H9 (cell line): Measurements from ENCODE around the gene CBLB. TPM values are rescaled to one million over a fixed set of nuclear protein-coding genes. Genes with fewer than 3 reads are reported as not detected.

Source experiments
- DNase-seq: peaks from one replicate; pipeline ENCODE4 v3.0.0-alpha.2; 2017
- H2AFZ ChIP-seq: one replicate; pipeline ENCODE4 v1.6.1; 2013; ENCODE audit warnings: mild to moderate bottlenecking, low read length, control low read depth, moderate library complexity
- H2AK5ac ChIP-seq: 2 replicates; pipeline ENCODE4 v1.6.1; 2013; ENCODE audit warnings: low read length, control low read depth, mixed read lengths; ENCODE audit not compliant: insufficient read length
- H2BK120ac ChIP-seq: one replicate; pipeline ENCODE4 v1.6.1; 2013; ENCODE audit warnings: low read depth, mild to moderate bottlenecking, low read length, control low read depth, inconsistent platforms; ENCODE audit not compliant: poor library complexity, severe bottlenecking
- H2BK12ac ChIP-seq: 2 replicates; pipeline ENCODE4 v1.6.1; 2013; ENCODE audit warnings: low read length, control low read depth, mixed read lengths, low read depth; ENCODE audit not compliant: insufficient read length
- H2BK15ac ChIP-seq: 2 replicates; pipeline ENCODE4 v1.6.1; 2013; ENCODE audit warnings: low read depth, low read length, control low read depth
- H2BK20ac ChIP-seq: one replicate; pipeline ENCODE4 v1.6.1; 2013; ENCODE audit warnings: low read depth, mild to moderate bottlenecking, low read length, control low read depth, inconsistent platforms; ENCODE audit not compliant: poor library complexity, severe bottlenecking
- H2BK5ac ChIP-seq: 2 replicates; pipeline ENCODE4 v1.6.1; 2013; ENCODE audit warnings: low read length, control low read depth, mixed read lengths; ENCODE audit not compliant: insufficient read length
- H3K14ac ChIP-seq: 2 replicates; pipeline ENCODE4 v1.6.1; 2013; ENCODE audit warnings: low read length, control low read depth; ENCODE audit not compliant: insufficient read depth
- H3K18ac ChIP-seq: 2 replicates; pipeline ENCODE4 v1.6.1; 2013; ENCODE audit warnings: low read depth, mild to moderate bottlenecking, mixed read lengths, low read length, control low read depth; ENCODE audit not compliant: insufficient read length
- H3K23ac ChIP-seq: 2 replicates; pipeline ENCODE4 v1.6.1; 2013; ENCODE audit warnings: low read length, control low read depth, mixed read lengths, low read depth; ENCODE audit not compliant: insufficient read length
- H3K23me2 ChIP-seq: 2 replicates; pipeline ENCODE4 v1.6.1; 2013; ENCODE audit warnings: low read depth, mild to moderate bottlenecking, mixed read lengths, low read length, control low read depth; ENCODE audit not compliant: insufficient read length, poor library complexity, severe bottlenecking
- H3K27ac ChIP-seq: 2 replicates; pipeline ENCODE4 v1.5.1; 2013; ENCODE audit warnings: low read length, control low read depth, mixed read lengths, low read depth; ENCODE audit not compliant: insufficient read length
- H3K27me3 ChIP-seq: 2 replicates; pipeline ENCODE4 v1.6.1; 2013; ENCODE audit warnings: low read length, control low read depth, inconsistent platforms; ENCODE audit not compliant: insufficient read depth
- H3K4ac ChIP-seq: 2 replicates; pipeline ENCODE4 v1.6.1; 2013; ENCODE audit warnings: low read depth, mild to moderate bottlenecking, control low read depth, inconsistent platforms, low read length, moderate library complexity
- H3K4me1 ChIP-seq: 2 replicates; pipeline ENCODE4 v1.6.1; 2013; ENCODE audit warnings: low read length, control low read depth, inconsistent platforms; ENCODE audit not compliant: insufficient read depth
- H3K4me2 ChIP-seq: 2 replicates; pipeline ENCODE4 v1.6.1; 2013; ENCODE audit warnings: low read length, control low read depth, mixed read lengths; ENCODE audit not compliant: insufficient read length, insufficient read depth
- H3K56ac ChIP-seq: 2 replicates; pipeline ENCODE4 v1.6.1; 2013; ENCODE audit warnings: low read depth, mild to moderate bottlenecking, mixed read lengths, low read length, control low read depth; ENCODE audit not compliant: insufficient read length
- H3K79me1 ChIP-seq: 2 replicates; pipeline ENCODE4 v1.6.1; 2013; ENCODE audit warnings: low read depth, mild to moderate bottlenecking, moderate library complexity, low read length, control low read depth, inconsistent platforms; ENCODE audit not compliant: insufficient read depth, poor library complexity, severe bottlenecking
- H3K79me2 ChIP-seq: 2 replicates; pipeline ENCODE4 v1.6.1; 2013; ENCODE audit warnings: low read length, control low read depth, inconsistent platforms; ENCODE audit not compliant: insufficient read depth
- H3K9ac ChIP-seq: 2 replicates; pipeline ENCODE4 v1.6.1; 2013; ENCODE audit warnings: low read length, control low read depth, mixed read lengths; ENCODE audit not compliant: insufficient read length; ENCODE audit errors: extremely low read depth
- H3K9me3 ChIP-seq: one replicate; pipeline ENCODE4 v1.6.1; 2013; ENCODE audit warnings: low read depth, low read length, inconsistent platforms; ENCODE audit not compliant: control insufficient read depth
- H3T11ph ChIP-seq: one replicate; pipeline ENCODE4 v1.6.1; 2013; ENCODE audit warnings: mild to moderate bottlenecking, low read length, control low read depth, inconsistent platforms
- H4K20me1 ChIP-seq: one replicate; pipeline ENCODE4 v1.6.1; 2013; ENCODE audit not compliant: control insufficient read depth, insufficient read length, insufficient read depth
- H4K5ac ChIP-seq: 2 replicates; pipeline ENCODE4 v1.6.1; 2013; ENCODE audit warnings: low read depth, mild to moderate bottlenecking, mixed read lengths, low read length, control low read depth; ENCODE audit not compliant: insufficient read length
- H4K8ac ChIP-seq: replicated peaks from 2 replicates; pipeline ENCODE4 v1.6.1; 2013; ENCODE audit warnings: low read length, control low read depth, mixed read lengths, low read depth; ENCODE audit not compliant: insufficient read length
- H4K91ac ChIP-seq: 2 replicates; pipeline ENCODE4 v1.6.1; 2013; ENCODE audit warnings: low read depth, mild to moderate bottlenecking, moderate library complexity, mixed read lengths, low read length, control low read depth; ENCODE audit not compliant: insufficient read length
- H3K27ac Mint-ChIP-seq, 3 experiments: 2 replicates in 2 of 3; 3 replicates in 1 of 3; pipeline ENCODE4 v1.8.0; 2020 to 2021; ENCODE audit warnings: mixed read lengths in 3 of 3, mild to moderate bottlenecking in 1 of 3, moderate library complexity in 1 of 3
- H3K27me3 Mint-ChIP-seq: 2 replicates; pipeline ENCODE4 v1.8.0; 2021; ENCODE audit warnings: low read depth, mild to moderate bottlenecking, moderate library complexity, mixed read lengths
- H3K36me3 Mint-ChIP-seq, 3 experiments: 2 replicates in 2 of 3; 3 replicates in 1 of 3; pipeline ENCODE4 v1.8.0; 2020 to 2021; ENCODE audit warnings: low read depth in 3 of 3, mixed read lengths in 3 of 3; ENCODE audit not compliant: insufficient read depth in 1 of 3
- H3K4me1 Mint-ChIP-seq, 2 experiments: 2 replicates each; pipeline ENCODE4 v1.8.0; 2020; ENCODE audit warnings: mixed read lengths in 2 of 2
- H3K4me3 Mint-ChIP-seq, 2 experiments: 2 replicates in 1 of 2; 3 replicates in 1 of 2; pipeline ENCODE4 v1.8.0; 2020 to 2021; ENCODE audit warnings: mild to moderate bottlenecking in 2 of 2, mixed read lengths in 2 of 2, moderate library complexity in 1 of 2
- H3K9me3 Mint-ChIP-seq, 2 experiments: 2 replicates in 1 of 2; 3 replicates in 1 of 2; pipeline ENCODE4 v1.8.0; 2020; ENCODE audit warnings: mild to moderate bottlenecking in 2 of 2, mixed read lengths in 2 of 2, moderate library complexity in 1 of 2
- WGBS: extraction: QIAGEN DNeasy Blood & Tissue Kit; methylation state at CpG from one replicate; pipeline ENCODE4 v1.1.7; 2013; ENCODE audit warnings: missing lambda C conversion rate, low lambda C conversion rate, mixed read lengths; ENCODE audit not compliant: insufficient read length; ENCODE audit errors: extremely low coverage; 5-methylcytosine and 5-hydroxymethylcytosine counted together
- total RNA-seq: library from RNA; stranded (reverse); gene quantifications from 2 replicates; pipeline ENCODE4 v1.2.1, GENCODE V29; 2021
- TF ChIP-seq, protein P1 (sequence below): fragments of 200-600 bp; sonication (generic); conservative IDR thresholded peaks from 3 replicates; pipeline ENCODE4 v1.8.0; 2021; ENCODE audit warnings: antibody characterized with exemption, mild to moderate bottlenecking

CBLB gene
- total RNA-seq, 1 experiment from 2014 or later = 25.7 TPM

DNA sequence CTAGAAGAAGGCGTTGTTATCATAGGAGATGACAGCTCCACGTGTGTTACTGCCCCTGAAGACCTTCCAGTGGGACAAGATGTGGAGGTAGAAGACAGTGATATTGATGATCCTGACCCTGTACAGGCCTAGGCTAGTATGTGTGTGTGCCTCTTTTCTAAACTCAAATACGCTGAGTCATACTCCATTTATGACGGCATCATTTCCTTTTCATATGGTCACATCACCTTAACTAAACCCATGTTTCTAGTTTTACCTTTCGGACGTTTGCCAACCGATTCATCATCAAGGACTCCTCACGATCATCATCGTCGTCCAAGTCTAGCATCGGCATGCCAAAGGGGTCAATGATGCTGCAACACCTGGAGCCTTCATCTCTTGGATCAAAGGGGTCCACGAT is 149.0 kb downstream of the CBLB start:
- no peak overlapping the region for H3K14ac ChIP-seq
- TF ChIP-seq, protein P1, sequence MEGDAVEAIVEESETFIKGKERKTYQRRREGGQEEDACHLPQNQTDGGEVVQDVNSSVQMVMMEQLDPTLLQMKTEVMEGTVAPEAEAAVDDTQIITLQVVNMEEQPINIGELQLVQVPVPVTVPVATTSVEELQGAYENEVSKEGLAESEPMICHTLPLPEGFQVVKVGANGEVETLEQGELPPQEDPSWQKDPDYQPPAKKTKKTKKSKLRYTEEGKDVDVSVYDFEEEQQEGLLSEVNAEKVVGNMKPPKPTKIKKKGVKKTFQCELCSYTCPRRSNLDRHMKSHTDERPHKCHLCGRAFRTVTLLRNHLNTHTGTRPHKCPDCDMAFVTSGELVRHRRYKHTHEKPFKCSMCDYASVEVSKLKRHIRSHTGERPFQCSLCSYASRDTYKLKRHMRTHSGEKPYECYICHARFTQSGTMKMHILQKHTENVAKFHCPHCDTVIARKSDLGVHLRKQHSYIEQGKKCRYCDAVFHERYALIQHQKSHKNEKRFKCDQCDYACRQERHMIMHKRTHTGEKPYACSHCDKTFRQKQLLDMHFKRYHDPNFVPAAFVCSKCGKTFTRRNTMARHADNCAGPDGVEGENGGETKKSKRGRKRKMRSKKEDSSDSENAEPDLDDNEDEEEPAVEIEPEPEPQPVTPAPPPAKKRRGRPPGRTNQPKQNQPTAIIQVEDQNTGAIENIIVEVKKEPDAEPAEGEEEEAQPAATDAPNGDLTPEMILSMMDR = no peak
- Mint-ChIP-seq H3K9me3 (no peaks in the 10 kb centered on the region), H3K27ac (no peak overlapping the region; a peak in 1 of 7 replicates), H3K4me1 (peaks cover 2 to 3% of the 10 kb centered on the region in 2 experiments; a peak in 3 of 4 replicates), H3K27me3 (no peaks in the 10 kb centered on the region), H3K4me3 (no peak overlapping the region), H3K36me3 (peaks cover 4 to 28% (median 14%) of the 10 kb centered on the region in 3 experiments; a peak in 6 of 7 replicates)
- H2BK120ac ChIP-seq = no peak overlapping the region
- no peaks in the 10 kb centered on the region for H4K20me1 ChIP-seq
- no peak overlapping the region for H2AFZ ChIP-seq
- H2BK20ac ChIP-seq = no peak overlapping the region
- H2BK12ac ChIP-seq = no peak overlapping the region
- no peaks in the 10 kb centered on the region for H3K9me3 ChIP-seq
- H3K27ac ChIP-seq = no peak overlapping the region
- H3K4ac ChIP-seq = no peak overlapping the region
- H3T11ph ChIP-seq = no peak overlapping the region
- no peaks in the 10 kb centered on the region for H3K27me3 ChIP-seq
- H2BK15ac ChIP-seq = no peak overlapping the region
- no peak overlapping the region for H3K56ac ChIP-seq
- no peak overlapping the region for H3K4me2 ChIP-seq
- H4K91ac ChIP-seq = no peak overlapping the region
- H3K79me1 ChIP-seq = no peaks in the 10 kb centered on the region
- H2BK5ac ChIP-seq = no peak overlapping the region
- H4K8ac ChIP-seq = no peak overlapping the region
- no peaks in the 10 kb centered on the region for H3K79me2 ChIP-seq
- H3K23ac ChIP-seq = no peak overlapping the region
- no peak overlapping the region for H4K5ac ChIP-seq
- no peak for DNase-seq
- no peaks in the 10 kb centered on the region for H3K23me2 ChIP-seq
- no CpG with 5 or more reads among the region's 12 CpGs for WGBS
- no peaks in the 10 kb centered on the region for H3K4me1 ChIP-seq
- no peak overlapping the region for H3K18ac ChIP-seq
- no peak overlapping the region for H3K9ac ChIP-seq
- H2AK5ac ChIP-seq = no peak overlapping the region
